Measurements from ENCODE around the gene WDR70. TPM values are rescaled to one million over a fixed set of nuclear protein-coding genes. Genes with fewer than 3 reads are reported as not detected.

Gene WDR70
- total RNA-seq, 1 donor from 2014 or later: 28.9 TPM

GRCh38 chr5:37554938-37555337 is 175.8 kb downstream of the WDR70 start:
- H3K36me3 Mint-ChIP-seq (ENCODE audit: low read depth, unreplicated experiment): no peaks in the 10 kb centered on the region
- H3K4me1 Mint-ChIP-seq (ENCODE audit: unreplicated experiment): peaks cover 32% of the 10 kb centered on the region
- H3K27me3 Mint-ChIP-seq (ENCODE audit: unreplicated experiment): peaks cover 1% of the 10 kb centered on the region
- no peak overlapping the region for H3K4me3 Mint-ChIP-seq (ENCODE audit: unreplicated experiment)
- peak; percentile 15 for DNase-seq (ENCODE audit: low spot score)
- H3K9me3 Mint-ChIP-seq (ENCODE audit: unreplicated experiment): no peaks in the 10 kb centered on the region
- no peak overlapping the region for H3K27ac Mint-ChIP-seq (ENCODE audit: unreplicated experiment)
- peak; percentile 60 for TF ChIP-seq CTCF (IDR thresholded peaks at IDR 0.05; ENCODE audit: unreplicated experiment)

- no peak for DNase-seq (ENCODE audit: low spot score)
- H3K9me3 Mint-ChIP-seq (ENCODE audit: unreplicated experiment): no peaks in the 10 kb centered on the region
- H3K4me1 Mint-ChIP-seq (ENCODE audit: unreplicated experiment): peaks cover 13% of the 10 kb centered on the region
- no peaks in the 10 kb centered on the region for H3K36me3 Mint-ChIP-seq (ENCODE audit: low read depth, unreplicated experiment)
- H3K27ac Mint-ChIP-seq (ENCODE audit: unreplicated experiment): no peak overlapping the region
- H3K27me3 Mint-ChIP-seq (ENCODE audit: unreplicated experiment): peaks cover 1% of the 10 kb centered on the region
- H3K4me3 Mint-ChIP-seq (ENCODE audit: unreplicated experiment): no peak overlapping the region
- TF ChIP-seq CTCF (IDR thresholded peaks at IDR 0.05; ENCODE audit: unreplicated experiment): no peak
These were observed 178.7 kb downstream of the WDR70 start for GRCh38 chr5:37557734-37558293.

- Mint-ChIP-seq H3K4me3 (ENCODE audit: unreplicated experiment) (no peak overlapping the region), H3K9me3 (ENCODE audit: unreplicated experiment) (no peaks in the 10 kb centered on the region), H3K27ac (ENCODE audit: unreplicated experiment) (no peak overlapping the region), H3K36me3 (ENCODE audit: low read depth, unreplicated experiment) (no peaks in the 10 kb centered on the region), H3K4me1 (ENCODE audit: unreplicated experiment) (no peaks in the 10 kb centered on the region), H3K27me3 (ENCODE audit: unreplicated experiment) (no peaks in the 10 kb centered on the region)
- DNase-seq (ENCODE audit: low spot score): no peak
- TF ChIP-seq CTCF (IDR thresholded peaks at IDR 0.05; ENCODE audit: unreplicated experiment): no peak
These were observed 186.0 kb downstream of the WDR70 start for GRCh38 chr5:37565062-37565670.

GRCh38 chr5:37567566-37567965 is 188.4 kb downstream of the WDR70 start:
- no peak for TF ChIP-seq CTCF (IDR thresholded peaks at IDR 0.05; ENCODE audit: unreplicated experiment)
- no peak overlapping the region for H3K4me3 Mint-ChIP-seq (ENCODE audit: unreplicated experiment)
- H3K4me1 Mint-ChIP-seq (ENCODE audit: unreplicated experiment): no peaks in the 10 kb centered on the region
- no peak overlapping the region for H3K27ac Mint-ChIP-seq (ENCODE audit: unreplicated experiment)
- DNase-seq (ENCODE audit: low spot score): no peak
- H3K9me3 Mint-ChIP-seq (ENCODE audit: unreplicated experiment): no peaks in the 10 kb centered on the region
- H3K27me3 Mint-ChIP-seq (ENCODE audit: unreplicated experiment): no peaks in the 10 kb centered on the region
- H3K36me3 Mint-ChIP-seq (ENCODE audit: low read depth, unreplicated experiment): no peaks in the 10 kb centered on the region

GRCh38 chr5:37568018-37568753 is 189.1 kb downstream of the WDR70 start:
- TF ChIP-seq CTCF (IDR thresholded peaks at IDR 0.05; ENCODE audit: unreplicated experiment): no peak
- no peak overlapping the region for H3K27ac Mint-ChIP-seq (ENCODE audit: unreplicated experiment)
- no peaks in the 10 kb centered on the region for H3K36me3 Mint-ChIP-seq (ENCODE audit: low read depth, unreplicated experiment)
- no peak for DNase-seq (ENCODE audit: low spot score)
- no peaks in the 10 kb centered on the region for H3K27me3 Mint-ChIP-seq (ENCODE audit: unreplicated experiment)
- no peaks in the 10 kb centered on the region for H3K9me3 Mint-ChIP-seq (ENCODE audit: unreplicated experiment)
- H3K4me1 Mint-ChIP-seq (ENCODE audit: unreplicated experiment): no peaks in the 10 kb centered on the region
- no peak overlapping the region for H3K4me3 Mint-ChIP-seq (ENCODE audit: unreplicated experiment)

Measured in endothelial cell (in vitro differentiated cells).